IPS-18c (cell line): ENCODE data around the gene PPARGC1A.

Experiments used
- H3K4me3 ChIP-seq: 2 replicates; pipeline ENCODE4 v1.7.0; 2013; ENCODE audit warnings: low read depth, mild to moderate bottlenecking, low read length, moderate library complexity; ENCODE audit not compliant: insufficient read depth
- H3K9me3 ChIP-seq: one replicate; pipeline ENCODE4 v1.6.1; 2013; ENCODE audit warnings: mild to moderate bottlenecking, low read length, moderate library complexity; ENCODE audit not compliant: control insufficient read depth, insufficient read depth

The PPARGC1A gene

GRCh38 chr4:23822181-23822580, 67.7 kb downstream of the PPARGC1A start:
- H3K9me3 ChIP-seq: no peaks in the 10 kb centered on the region
- H3K4me3 ChIP-seq: no peak overlapping the region

DNA sequence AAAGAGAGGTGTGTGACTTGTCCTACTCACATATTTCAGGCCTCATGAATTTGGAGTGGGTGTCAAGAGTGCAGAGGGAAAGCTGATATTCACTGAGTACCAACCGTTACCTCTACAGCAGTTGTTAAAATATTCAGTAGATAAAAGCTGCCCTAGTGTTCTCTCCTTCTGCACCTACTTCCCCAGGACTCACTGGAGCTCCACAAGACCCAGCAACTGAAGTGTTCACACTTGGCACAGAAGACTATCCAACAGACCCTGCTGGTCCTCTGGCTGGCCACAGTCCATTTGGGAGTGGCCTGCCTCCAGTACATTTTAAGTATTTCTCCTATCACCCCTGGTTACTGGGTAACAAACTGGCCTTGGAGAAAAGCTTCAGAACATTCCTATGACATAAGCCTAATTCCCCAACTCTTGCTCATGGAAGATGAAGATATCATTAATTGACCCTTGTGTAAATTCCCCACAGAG, 70.8 kb downstream of the PPARGC1A start:
- Histone ChIP-seq H3K4me3 (no peak overlapping the region), H3K9me3 (no peaks in the 10 kb centered on the region)

DNA sequence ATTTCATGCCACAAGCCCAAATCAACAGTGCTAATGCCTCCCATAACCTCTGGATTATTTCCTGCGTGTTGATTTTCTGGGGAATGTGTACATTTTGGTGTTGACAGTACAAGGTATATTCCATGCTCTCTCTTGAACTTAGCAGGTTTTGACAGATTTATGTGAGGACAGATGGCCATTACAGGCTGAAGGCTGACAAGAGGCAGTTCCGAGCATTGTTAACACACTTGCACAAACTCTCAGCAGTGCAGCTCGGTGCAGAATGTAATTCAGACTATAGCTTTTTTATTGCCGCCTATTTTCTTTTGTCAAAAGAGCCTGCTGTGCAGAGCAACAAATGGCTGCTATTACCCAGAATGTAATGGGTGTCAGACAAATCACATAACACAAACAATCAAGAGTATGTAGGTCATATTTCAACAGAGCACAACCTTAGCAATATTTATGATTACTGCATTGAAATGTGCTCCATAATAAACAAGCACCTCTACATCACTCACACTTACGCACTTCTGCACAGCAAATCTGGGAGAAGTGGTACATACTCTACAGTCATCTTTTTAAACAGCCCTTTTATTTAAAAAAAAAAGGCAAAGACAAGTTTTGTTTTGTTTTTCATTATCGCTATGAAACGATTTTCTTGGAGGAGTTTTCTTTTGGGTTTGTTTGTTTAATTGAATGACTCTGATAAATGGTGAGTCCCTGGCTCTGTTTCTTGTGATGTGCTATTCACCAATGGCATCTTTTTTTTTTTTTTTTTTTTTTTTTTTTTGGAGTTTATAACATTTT, 71.6 kb downstream of the PPARGC1A start:
- Histone ChIP-seq H3K4me3 (no peak overlapping the region), H3K9me3 (no peaks in the 10 kb centered on the region)

GRCh38 chr4:23814996-23815660, 74.7 kb downstream of the PPARGC1A start:
- no peak overlapping the region for H3K4me3 ChIP-seq
- no peaks in the 10 kb centered on the region for H3K9me3 ChIP-seq

DNA sequence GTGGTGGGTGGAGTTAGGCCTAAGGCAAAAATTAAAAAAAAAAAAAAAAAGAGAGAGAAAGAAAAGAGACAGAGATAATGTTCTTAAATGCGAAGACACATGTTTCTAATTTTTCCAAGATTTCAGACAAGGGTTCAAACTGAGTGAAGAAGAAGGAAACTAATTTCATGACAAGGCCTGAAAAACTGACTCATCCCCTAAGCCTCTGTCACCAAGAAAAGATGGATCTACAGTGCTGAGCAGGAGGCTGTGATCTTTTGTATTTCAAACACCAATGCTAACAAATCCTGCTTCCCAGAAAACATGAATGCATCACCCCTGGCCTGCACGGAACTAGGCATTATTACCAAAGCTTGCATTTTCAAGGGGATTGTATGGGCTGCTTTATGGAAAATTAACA, 75.3 kb downstream of the PPARGC1A start:
- Histone ChIP-seq H3K9me3 (no peaks in the 10 kb centered on the region), H3K4me3 (no peak overlapping the region)

GRCh38 chr4:23811161-23811560, 78.7 kb downstream of the PPARGC1A start:
- H3K4me3 ChIP-seq: no peak overlapping the region

DNA sequence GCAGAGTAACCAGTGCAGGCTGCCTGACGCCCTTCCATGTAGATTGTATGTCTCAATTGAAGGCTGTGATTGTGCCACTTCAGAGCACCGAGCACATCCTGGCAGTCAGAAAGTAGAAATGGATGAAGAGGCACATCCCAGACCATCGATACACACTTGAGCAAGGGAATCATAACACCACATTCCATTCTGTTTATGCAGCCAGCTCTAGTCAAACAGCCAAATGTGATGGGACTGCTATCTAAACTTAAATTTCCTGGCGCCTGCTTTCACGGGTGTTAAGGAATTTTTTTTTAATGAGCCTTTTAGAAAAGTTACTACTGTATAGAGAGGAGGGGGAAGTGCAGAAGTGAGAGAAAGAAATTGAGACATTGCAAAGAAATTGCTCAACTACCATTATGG, 84.4 kb downstream of the PPARGC1A start:
- Histone ChIP-seq H3K4me3 (no peak overlapping the region), H3K9me3 (no peaks in the 10 kb centered on the region)

More at GRCh38 chr4:23811161-23811560, 78.7 kb downstream of the PPARGC1A start:
- H3K9me3 ChIP-seq: no peaks in the 10 kb centered on the region

- H3K4me3 ChIP-seq: no peak overlapping the region
- H3K9me3 ChIP-seq: no peaks in the 10 kb centered on the region
These were observed 100.1 kb downstream of the PPARGC1A start for GRCh38 chr4:23789762-23790161.

- Histone ChIP-seq H3K9me3 (no peaks in the 10 kb centered on the region), H3K4me3 (no peak overlapping the region)
These were observed 101.4 kb downstream of the PPARGC1A start for GRCh38 chr4:23788460-23788859.

DNA sequence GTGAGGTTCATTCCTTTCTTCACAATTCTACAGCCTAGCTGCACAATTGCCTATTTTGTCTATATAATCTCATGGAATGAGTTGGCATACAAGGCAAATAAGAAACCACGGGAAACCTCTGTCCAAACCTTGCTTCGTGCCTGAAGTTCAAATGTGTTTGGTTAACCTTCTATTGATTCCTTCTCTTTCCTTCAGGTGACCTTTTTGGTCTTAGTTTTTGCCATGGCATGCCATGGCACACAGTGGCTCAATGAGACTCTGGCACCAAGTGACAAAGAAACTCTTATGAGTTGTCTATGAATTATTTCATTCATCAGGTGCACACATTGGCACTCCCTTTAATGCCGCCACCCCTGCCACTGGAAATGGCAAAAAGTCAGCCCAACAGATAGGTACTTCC, 101.8 kb downstream of the PPARGC1A start:
- Histone ChIP-seq H3K9me3 (no peaks in the 10 kb centered on the region), H3K4me3 (no peak overlapping the region)

DNA sequence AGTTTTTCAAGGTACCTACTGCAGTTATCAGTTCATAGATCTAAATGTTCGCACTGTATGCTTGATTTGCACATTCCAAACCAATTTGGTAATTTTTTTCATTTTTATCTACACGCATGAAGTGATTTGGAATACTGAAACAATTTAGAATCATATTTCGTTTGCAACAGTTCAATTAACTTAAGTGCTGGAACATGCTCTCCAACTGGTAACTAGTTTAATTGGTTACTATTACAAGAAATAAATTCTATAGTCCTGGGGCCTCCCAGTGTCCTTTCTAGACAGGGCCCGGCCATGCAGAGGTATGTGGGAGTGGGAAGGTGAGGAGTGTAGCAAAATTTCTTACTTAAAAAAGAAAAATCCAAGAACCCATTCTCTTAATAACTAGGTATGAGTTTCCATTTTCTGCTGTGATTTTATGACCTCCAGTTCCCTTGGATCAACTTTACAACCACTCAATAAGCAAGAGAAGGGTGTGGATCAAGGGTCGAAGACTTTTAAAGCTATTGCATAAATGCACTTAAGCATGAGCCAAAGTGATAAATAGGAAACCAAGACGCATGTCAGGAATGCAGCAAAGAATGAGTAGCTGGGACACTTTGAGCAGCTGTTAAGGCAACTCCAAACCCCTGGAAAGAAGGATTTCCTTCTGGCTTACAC, 106.9 kb downstream of the PPARGC1A start:
- H3K9me3 ChIP-seq: no peaks in the 10 kb centered on the region
- H3K4me3 ChIP-seq: no peak overlapping the region

GRCh38 chr4:23779839-23780238, 110.0 kb downstream of the PPARGC1A start:
- Histone ChIP-seq H3K4me3 (no peak overlapping the region), H3K9me3 (no peaks in the 10 kb centered on the region)

DNA sequence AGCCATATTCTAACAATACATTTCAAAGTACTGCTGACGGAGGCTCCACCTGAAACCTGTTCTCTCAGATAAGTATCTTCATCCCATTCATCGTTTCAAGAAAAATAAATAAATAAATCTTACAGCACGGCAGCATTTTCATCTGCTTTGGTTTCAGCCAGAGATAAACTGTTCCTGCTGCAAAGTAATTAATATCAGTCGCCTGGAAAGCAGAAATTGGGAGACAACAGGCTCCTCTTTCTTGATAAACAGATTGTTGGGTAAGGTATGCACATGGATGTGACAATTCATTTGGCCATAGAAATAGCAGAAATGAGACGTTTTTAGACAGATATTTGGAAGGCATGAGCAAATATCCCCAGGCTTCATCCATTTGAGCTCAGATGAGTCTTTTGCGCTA, 110.4 kb downstream of the PPARGC1A start:
- H3K4me3 ChIP-seq: no peak overlapping the region
- H3K9me3 ChIP-seq: no peaks in the 10 kb centered on the region

DNA sequence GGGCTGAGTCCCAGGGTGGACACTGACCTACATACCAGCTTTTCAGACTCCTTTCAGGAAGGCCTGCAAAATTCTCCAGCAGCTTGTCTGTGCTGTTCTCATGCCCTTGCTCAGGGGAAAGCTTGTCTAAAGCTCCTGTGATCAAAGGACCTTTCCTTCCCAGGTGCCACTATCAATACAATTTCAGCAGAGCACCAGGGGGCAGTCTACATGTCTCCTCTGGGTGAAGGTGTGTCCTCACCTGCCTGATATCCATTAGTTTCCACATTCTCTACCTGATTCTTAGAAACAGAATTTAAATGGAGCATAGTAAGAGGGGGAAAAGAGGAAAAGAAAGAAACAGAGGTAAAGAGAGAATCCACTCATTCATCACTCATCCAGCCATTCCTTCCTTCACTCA, 114.2 kb downstream of the PPARGC1A start:
- H3K9me3 ChIP-seq: no peaks in the 10 kb centered on the region
- H3K4me3 ChIP-seq: no peak overlapping the region

GRCh38 chr4:23774909-23775308, 114.9 kb downstream of the PPARGC1A start:
- Histone ChIP-seq H3K9me3 (no peaks in the 10 kb centered on the region), H3K4me3 (no peak overlapping the region)

GRCh38 chr4:23773884-23774636, 115.8 kb downstream of the PPARGC1A start:
- H3K9me3 ChIP-seq: no peaks in the 10 kb centered on the region
- no peak overlapping the region for H3K4me3 ChIP-seq

GRCh38 chr4:23770011-23770410, 119.8 kb downstream of the PPARGC1A start:
- Histone ChIP-seq H3K9me3 (no peaks in the 10 kb centered on the region), H3K4me3 (no peak overlapping the region)
